KBM-7 (cell line): ENCODE data around the gene MMP20.
"Not testable (repeated sequence)": the region's sequence is repeated elsewhere in the genome, so short reads cannot be mapped to it uniquely, and the experiment has no call there.

ENCODE experiments used
- DNase-seq: peaks from one replicate; pipeline ENCODE4 v3.0.0-alpha.2; 2015
- in situ Hi-C: fragments of 300-500 bp; cut with MboI; formaldehyde crosslinking; loops from 2 replicates; pipeline ENCODE4 v1.14.3; 2020; ENCODE audit warnings: low sequenced_read_pairs, low pct_unique_long_range_greater_than_20kb, mixed read lengths

The MMP20 gene

GRCh38 chr11:102629908-102630307 is 4.8 kb upstream of the MMP20 start:
- DNase-seq, in situ Hi-C loops: not testable (repeated sequence)

- in situ Hi-C loops = no loop called here
- DNase-seq = no peak
Observed at GRCh38 chr11:102626676-102627075, 1.5 kb upstream of the MMP20 start.

GRCh38 chr11:102623998-102624397 is 1.1 kb downstream of the MMP20 start:
- no peak for DNase-seq
- in situ Hi-C loops = no loop called here

- no peak for DNase-seq
- in situ Hi-C loops = no loop called here
Observed at GRCh38 chr11:102623128-102623527, 2.0 kb downstream of the MMP20 start.

GRCh38 chr11:102622258-102622657 is 2.9 kb downstream of the MMP20 start:
- in situ Hi-C loops = no loop called here
- DNase-seq = no peak

- no peak for DNase-seq
- in situ Hi-C loops = no loop called here
Observed at GRCh38 chr11:102620818-102621561, 4.1 kb downstream of the MMP20 start.

- no peak for DNase-seq
- in situ Hi-C loops = no loop called here
Observed at GRCh38 chr11:102620179-102620578, 5.0 kb downstream of the MMP20 start.

- no peak for DNase-seq
- in situ Hi-C loops = no loop called here
Observed at GRCh38 chr11:102617466-102618008, 7.6 kb downstream of the MMP20 start.

GRCh38 chr11:102615894-102616432 is 9.2 kb downstream of the MMP20 start:
- in situ Hi-C loops = no loop called here
- DNase-seq = no peak

- in situ Hi-C loops = no loop called here
- peak; percentile 9 for DNase-seq
Observed at GRCh38 chr11:102615077-102615893, 9.8 kb downstream of the MMP20 start.

GRCh38 chr11:102614485-102614884 is 10.6 kb downstream of the MMP20 start:
- in situ Hi-C loops = no loop called here

GRCh38 chr11:102614031-102614430 is 11.1 kb downstream of the MMP20 start:
- no peak for DNase-seq
- in situ Hi-C loops = no loop called here

More at GRCh38 chr11:102614485-102614884, 10.6 kb downstream of the MMP20 start:
- peak; percentile 23 for DNase-seq

- no peak for DNase-seq
- in situ Hi-C loops = no loop called here
Observed at GRCh38 chr11:102613450-102613849, 11.7 kb downstream of the MMP20 start.

GRCh38 chr11:102611291-102611690 is 13.8 kb downstream of the MMP20 start:
- in situ Hi-C loops = no loop called here
- no peak for DNase-seq

GRCh38 chr11:102610200-102610599 is 14.9 kb downstream of the MMP20 start:
- DNase-seq = no peak
- in situ Hi-C loops = no loop called here

GRCh38 chr11:102608699-102609098 is 16.4 kb downstream of the MMP20 start:
- no peak for DNase-seq
- in situ Hi-C loops = no loop called here

- in situ Hi-C loops = no loop called here
- DNase-seq = no peak
Observed at GRCh38 chr11:102604875-102605274, 20.3 kb downstream of the MMP20 start.

- no peak for DNase-seq
- in situ Hi-C loops = no loop called here
Observed at GRCh38 chr11:102604011-102604410, 21.1 kb downstream of the MMP20 start.

- in situ Hi-C loops = no loop called here
- DNase-seq = no peak
Observed at GRCh38 chr11:102603576-102603975, 21.6 kb downstream of the MMP20 start.

- in situ Hi-C loops = no loop called here
- DNase-seq = no peak
Observed at GRCh38 chr11:102603091-102603490, 22.0 kb downstream of the MMP20 start.
